ENCODE measurements around the gene CLECL1. TPM values are rescaled to one million over a fixed set of nuclear protein-coding genes. Genes with fewer than 3 reads are reported as not detected.
A peak's percentile ranks its signal among the peaks of the same experiment; 100 is the strongest.

The CLECL1 gene
- total RNA-seq, 1 experiment from 2014 or later: not detected

GRCh38 chr12:9742661-9743060, 9.8 kb upstream of the CLECL1 start:
- DNase-seq (ENCODE audit: low read depth, low spot score) (no peak), ATAC-seq (peak; percentile 36)
- ChIA-PET POLR2A (no interaction called here), RAD21 (ENCODE audit: low non-redundant PET in 1 of 2, low total read pairs in 2 of 2, uncharacterized antibody in 2 of 2, unreplicated experiment in 2 of 2) (no interaction called here), CTCF (interaction anchor here (0.7 to 4.1 kb wide), 23 partner anchors 8 to 411 kb away, joined by 3 to 22 read pairs (median 3); partner anchors contain the start of genes CD69 and CLECL1)
- Histone ChIP-seq H2AFZ (ENCODE audit: low read depth, low read length, poor library complexity, severe bottlenecking) (no peak overlapping the region), H3K27ac (ENCODE audit: low read depth, low read length) (no peak overlapping the region), H4K20me1 (ENCODE audit: insufficient read depth) (no peaks in the 10 kb centered on the region), H3K4me2 (ENCODE audit: low read length) (peak overlapping the region; percentile 15; the same call in 1 of the 2 replicates), H3K4me3 (replicated peaks in 1 of 2; ENCODE audit: low read depth in 1 of 2, low read length in 2 of 2) (no peak overlapping the region), H3K36me3 (ENCODE audit: control insufficient read depth in 1 of 2, insufficient read depth in 2 of 2, low read length in 2 of 2) (no peaks in the 10 kb centered on the region), H3K4me1 (ENCODE audit: control insufficient read depth in 1 of 2, insufficient read depth in 2 of 2, low read length in 2 of 2) (peaks cover 0 to 5% of the 10 kb centered on the region in 2 experiments; a peak in 1 of 4 replicates), H3K9ac (ENCODE audit: low read length) (no peak overlapping the region), H3K9me3 (ENCODE audit: control insufficient read depth in 1 of 2, insufficient read depth in 1 of 2, low read depth in 1 of 2, low read length in 2 of 2) (no peaks in the 10 kb centered on the region), H3K27me3 (ENCODE audit: insufficient read depth, low read length) (peaks cover 17% of the 10 kb centered on the region), H3K9me2 (ENCODE audit: insufficient read depth) (no peaks in the 10 kb centered on the region), H3K79me2 (ENCODE audit: insufficient read depth, low read length) (no peaks in the 10 kb centered on the region)
- BruUV-seq (replicated peaks): no TSS peak
- TF ChIP-seq EGR1 (IDR thresholded peaks at IDR 0.05; ENCODE audit: low read depth): no peak
- no peak for TF ChIP-seq YY1 (IDR thresholded peaks at IDR 0.05; ENCODE audit: extremely low read depth, insufficient replicate concordance, low read depth, low read length)
- no peak for TF ChIP-seq TCF7L2 (IDR thresholded peaks at IDR 0.05; ENCODE audit: borderline replicate concordance, extremely low read depth, insufficient read depth, insufficient read length)
- no peak for TF ChIP-seq JUND (IDR thresholded peaks at IDR 0.05)
- no peak for TF ChIP-seq EZH2phosphoT487 (IDR thresholded peaks at IDR 0.05; ENCODE audit: borderline replicate concordance)
- TF ChIP-seq REST (IDR thresholded peaks at IDR 0.05; ENCODE audit: low read depth): no peak
- no peak for TF ChIP-seq SIN3A (IDR thresholded peaks at IDR 0.05; ENCODE audit: low read depth)
- TF ChIP-seq CEBPB (IDR thresholded peaks at IDR 0.05; ENCODE audit: low read depth): no peak
- TF ChIP-seq ELF1 (IDR thresholded peaks at IDR 0.05; ENCODE audit: borderline replicate concordance, low read depth): no peak
- TF ChIP-seq ZFX (IDR thresholded peaks at IDR 0.05): no peak
- no peak for TF ChIP-seq POLR2AphosphoS5 (IDR thresholded peaks at IDR 0.05; ENCODE audit: low read depth, low read length)
- no peak for TF ChIP-seq RAD21 (IDR thresholded peaks at IDR 0.05; ENCODE audit: low read depth)
- TF ChIP-seq ZNF274 (IDR thresholded peaks at IDR 0.05; ENCODE audit: low read depth, low read length): no peak
- no peak for TF ChIP-seq FOSL1 (IDR thresholded peaks at IDR 0.05; ENCODE audit: low read depth)
- TF ChIP-seq POLR2A (IDR thresholded peaks at IDR 0.05; ENCODE audit: borderline replicate concordance, extremely low read depth, insufficient read depth, insufficient read length): no peak
- TF ChIP-seq SRF (IDR thresholded peaks at IDR 0.05; ENCODE audit: low read depth): no peak
- TF ChIP-seq, protein P1, sequence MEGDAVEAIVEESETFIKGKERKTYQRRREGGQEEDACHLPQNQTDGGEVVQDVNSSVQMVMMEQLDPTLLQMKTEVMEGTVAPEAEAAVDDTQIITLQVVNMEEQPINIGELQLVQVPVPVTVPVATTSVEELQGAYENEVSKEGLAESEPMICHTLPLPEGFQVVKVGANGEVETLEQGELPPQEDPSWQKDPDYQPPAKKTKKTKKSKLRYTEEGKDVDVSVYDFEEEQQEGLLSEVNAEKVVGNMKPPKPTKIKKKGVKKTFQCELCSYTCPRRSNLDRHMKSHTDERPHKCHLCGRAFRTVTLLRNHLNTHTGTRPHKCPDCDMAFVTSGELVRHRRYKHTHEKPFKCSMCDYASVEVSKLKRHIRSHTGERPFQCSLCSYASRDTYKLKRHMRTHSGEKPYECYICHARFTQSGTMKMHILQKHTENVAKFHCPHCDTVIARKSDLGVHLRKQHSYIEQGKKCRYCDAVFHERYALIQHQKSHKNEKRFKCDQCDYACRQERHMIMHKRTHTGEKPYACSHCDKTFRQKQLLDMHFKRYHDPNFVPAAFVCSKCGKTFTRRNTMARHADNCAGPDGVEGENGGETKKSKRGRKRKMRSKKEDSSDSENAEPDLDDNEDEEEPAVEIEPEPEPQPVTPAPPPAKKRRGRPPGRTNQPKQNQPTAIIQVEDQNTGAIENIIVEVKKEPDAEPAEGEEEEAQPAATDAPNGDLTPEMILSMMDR (IDR thresholded peaks at IDR 0.05 in 2 of 3, conservative IDR thresholded peaks at IDR 0.05 in 1 of 3; ENCODE audit: borderline replicate concordance in 1 of 3, insufficient read depth in 1 of 3, low read depth in 2 of 3, low read length in 2 of 3): no peak
- no peak for TF ChIP-seq EZH2 (IDR thresholded peaks at IDR 0.05)
- intact Hi-C loops (cut with micrococcal nuclease): no loop called here

Data from HCT116 (cell line).